NOMO-1 treated with dmso at 0.1 percent for 144 hours (cell line): ENCODE results near the gene CD300LD.
A peak's percentile ranks its signal among the peaks of the same experiment; 100 is the strongest.

Experiments
- DNase-seq: peaks from one replicate; lab custom pipeline; 2025; ENCODE audit not compliant: unreplicated experiment; lab: John Stamatoyannopoulos, UW

The CD300LD gene

DNA sequence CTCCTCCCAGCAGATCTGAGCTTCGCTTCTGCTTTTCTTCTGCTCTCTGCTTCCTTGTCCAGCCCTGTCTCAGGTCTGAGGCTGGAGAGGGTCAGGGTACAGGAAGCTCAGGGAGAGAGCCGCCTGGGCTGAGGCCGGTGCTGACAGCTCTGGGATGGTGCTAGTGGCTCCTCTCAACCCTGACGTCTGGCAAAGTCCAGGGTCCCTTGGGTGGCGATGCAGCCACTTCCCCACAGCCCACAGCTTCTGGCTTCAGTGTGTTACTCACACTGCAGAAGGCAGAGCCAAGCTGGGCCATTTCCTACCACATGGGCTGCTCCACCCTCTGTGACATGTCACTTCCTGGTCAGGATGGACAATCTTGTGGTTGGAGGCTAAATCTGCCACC, 46.2 kb downstream of the CD300LD start, which contains the start of gene CD300C:
TSS of gene CD300C (minus strand) at position 273 of the 388 bp plus-strand sequence. CDS start 333 bp downstream, outside the sequence.
- peak; percentile 75 for DNase-seq

- DNase-seq = peak; percentile 12
Observed at GRCh38 chr17:74544991-74545842, 46.9 kb downstream of the CD300LD start.

DNA sequence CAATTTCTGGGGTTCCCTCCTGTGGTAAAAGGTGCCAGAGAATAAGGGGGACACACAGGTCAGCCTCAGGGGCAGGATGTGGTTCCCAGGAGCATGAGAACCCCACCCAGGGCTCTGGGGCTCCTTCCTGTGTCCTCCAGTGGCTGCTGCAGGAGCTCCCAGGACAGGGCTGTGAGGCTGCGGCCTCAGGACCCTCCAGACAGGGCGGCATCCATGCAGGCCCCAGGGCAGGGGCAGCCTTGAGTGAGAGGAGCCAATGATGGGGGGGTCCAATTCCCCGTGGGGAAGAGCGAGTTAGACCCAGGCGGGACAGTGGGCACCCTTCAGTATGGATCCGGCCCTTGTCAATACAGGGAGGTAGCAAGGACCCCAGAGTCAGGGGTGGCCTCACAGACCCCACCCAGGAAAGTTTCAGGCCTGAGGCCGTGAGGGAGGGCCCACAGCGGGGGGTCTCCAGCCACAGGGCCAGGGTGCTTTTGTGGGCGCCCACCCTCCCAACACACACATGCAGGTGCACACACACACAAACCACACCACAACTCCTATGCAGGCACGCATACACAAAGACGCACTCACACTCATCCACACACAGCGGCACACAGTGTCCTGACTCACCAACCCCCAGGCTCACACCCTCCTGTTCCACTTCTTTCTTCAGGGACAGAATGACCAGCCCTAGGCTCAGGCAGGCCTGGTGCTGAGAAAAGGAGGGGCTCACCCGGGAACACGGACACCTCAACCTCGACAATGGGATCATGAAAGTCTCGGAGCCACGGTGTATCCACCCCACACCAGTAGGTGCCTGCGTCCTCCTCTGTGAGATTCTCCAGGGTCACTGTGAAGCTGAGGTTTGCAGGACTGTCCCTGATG, 48.0 kb downstream of the CD300LD start:
- DNase-seq = no peak

GRCh38 chr17:74543406-74543805, 48.7 kb downstream of the CD300LD start:
- DNase-seq = no peak

- DNase-seq = no peak
Observed at GRCh38 chr17:74542727-74543383, 49.2 kb downstream of the CD300LD start.

- DNase-seq = no peak
Observed at GRCh38 chr17:74542166-74542565, 49.9 kb downstream of the CD300LD start.

DNA sequence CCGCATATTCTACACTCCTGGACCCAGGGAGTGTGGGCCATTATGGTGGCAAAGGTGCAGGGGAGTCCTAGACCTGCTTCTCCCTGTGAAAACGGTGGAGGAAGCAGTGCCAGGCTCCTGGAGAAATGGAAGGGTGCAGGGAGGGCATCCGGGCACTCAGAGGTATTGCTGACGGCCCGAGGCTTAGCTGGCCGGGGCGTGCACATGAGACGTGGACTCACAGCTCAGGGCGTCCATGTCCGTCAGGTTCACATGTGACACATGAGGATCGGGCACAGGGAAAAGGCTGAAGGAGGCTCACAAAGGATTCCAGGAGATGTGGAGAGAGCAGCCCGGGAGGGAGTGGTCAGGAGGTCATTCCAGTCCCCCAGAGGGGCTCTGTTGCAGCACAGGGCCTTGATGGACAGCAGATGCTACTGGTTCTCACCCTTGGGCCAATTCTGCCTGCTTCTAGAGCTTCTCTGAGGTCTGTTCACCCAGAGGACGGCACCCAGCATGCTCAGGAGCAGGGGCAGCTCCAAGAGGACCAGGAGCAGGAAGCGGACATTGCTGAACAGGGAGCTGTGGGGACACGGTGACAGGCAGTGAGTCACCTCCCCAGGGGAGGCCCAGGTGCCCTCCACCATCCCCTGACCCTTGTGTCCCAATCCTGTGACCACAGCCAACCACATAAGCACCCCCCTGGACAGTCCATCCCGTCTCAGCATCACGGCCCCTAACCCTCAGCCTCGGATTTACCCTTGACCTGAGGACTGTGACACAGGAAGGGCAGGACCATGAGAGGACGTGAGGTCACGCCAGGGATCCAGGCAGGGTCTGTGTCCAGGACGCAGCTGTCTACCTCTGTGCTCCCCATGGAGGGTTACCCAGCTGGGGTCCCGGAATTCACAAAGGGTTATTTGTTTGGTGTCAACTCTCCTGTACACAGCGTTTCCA, 50.6 kb downstream of the CD300LD start:
- DNase-seq = no peak

- no peak for DNase-seq
Observed at GRCh38 chr17:74539281-74539820, 52.7 kb downstream of the CD300LD start.

DNA sequence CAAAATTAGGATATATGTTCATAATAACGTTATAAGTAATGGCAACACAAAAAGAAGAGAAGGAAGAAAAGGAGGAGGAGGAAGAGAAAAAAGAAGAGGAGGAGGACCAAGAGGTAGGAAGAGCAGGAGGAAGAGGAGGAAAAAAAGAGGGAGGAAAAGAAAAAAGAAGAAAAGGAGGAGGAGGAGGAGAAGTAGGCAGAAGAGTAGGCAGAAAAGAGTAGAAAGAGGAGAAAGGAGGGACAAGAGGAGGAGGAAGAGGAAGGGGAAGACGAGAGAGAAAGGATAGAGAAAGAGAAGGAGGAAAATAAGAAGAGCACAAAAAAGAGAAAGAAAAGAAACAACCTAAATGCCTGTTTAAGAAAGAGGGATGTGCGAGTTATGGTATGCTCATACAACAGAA, 55.2 kb downstream of the CD300LD start:
- no peak for DNase-seq

GRCh38 chr17:74532115-74532514, 60.0 kb downstream of the CD300LD start:
- DNase-seq = peak; percentile 97

- DNase-seq = peak; percentile 53
Observed at GRCh38 chr17:74531231-74531761, 60.8 kb downstream of the CD300LD start, which contains the start of gene CD300LB. CD300LB (minus strand) TSS chr17:74531475; CDS start chr17:74531350, 125 bp downstream.

- DNase-seq = no peak
Observed at GRCh38 chr17:74530831-74531150, 61.3 kb downstream of the CD300LD start.
